SH-SY5Y (cell line): ENCODE measurements around the gene PSMC1.

Experiments used
- GATA2 ChIP-seq: IDR thresholded peaks from 2 replicates; pipeline ENCODE4 v1.6.1; 2011; ENCODE audit warnings: mild to moderate bottlenecking, low read depth, low read length
- GATA3 ChIP-seq: IDR thresholded peaks from 2 replicates; pipeline ENCODE4 v1.6.1; 2011; ENCODE audit warnings: low read depth, mild to moderate bottlenecking, low read length, moderate library complexity

DNA sequence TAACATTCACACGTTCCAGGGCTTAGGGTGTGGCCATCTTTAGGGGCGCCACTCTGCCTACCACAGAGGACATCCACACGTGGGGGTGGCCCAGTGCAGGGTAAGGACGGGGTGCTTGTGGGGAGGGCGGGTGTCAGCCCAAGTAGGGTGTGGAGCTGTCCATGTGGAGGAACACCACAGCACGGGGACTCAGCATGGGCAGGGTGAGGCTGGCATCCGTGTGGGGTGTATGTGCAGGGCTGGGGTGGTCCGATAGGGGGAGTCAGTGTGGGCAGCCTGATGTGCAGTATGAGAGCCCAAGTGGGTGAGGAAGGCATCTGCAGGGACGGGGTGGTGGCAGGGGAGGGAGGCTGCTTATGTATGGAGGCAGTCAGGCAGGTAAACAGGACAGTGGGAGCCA, 17.7 kb downstream of the PSMC1 start:
- no peak for TF ChIP-seq GATA2
- no peak for TF ChIP-seq GATA3
